HG02970 (cell line): ENCODE measurements around the gene TMEM45A.
"Not testable (repeated sequence)": the region's sequence is repeated elsewhere in the genome, so short reads cannot be mapped to it uniquely, and the experiment has no call there.

Source experiments
- ATAC-seq: cut with Tn5 transposase; IDR thresholded peaks from one replicate; pipeline ENCODE4 v1.9.1; 2021; ENCODE audit warnings: mild to moderate bottlenecking, moderate library complexity, moderate number of reproducible peaks; ENCODE audit not compliant: unreplicated experiment, low FRiP score

Gene TMEM45A

DNA sequence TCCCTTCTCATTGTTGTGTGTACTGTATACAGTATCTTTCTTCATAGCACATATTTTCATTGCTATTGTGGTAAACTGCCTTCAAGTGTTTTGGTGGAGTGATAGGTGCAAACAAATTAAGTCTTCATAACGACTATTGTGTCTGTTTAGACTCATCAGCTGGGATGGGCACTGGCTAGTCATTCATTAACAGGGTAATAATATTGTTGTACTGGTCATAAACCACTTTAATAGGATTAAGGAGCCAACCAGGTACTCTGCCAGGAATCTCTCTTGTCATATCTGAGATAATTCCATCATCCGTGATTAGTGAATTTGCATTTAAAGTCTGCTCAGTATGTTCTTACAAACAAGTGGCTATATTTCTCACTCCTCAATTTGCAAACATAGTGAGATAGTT is 10.2 kb upstream of the TMEM45A start:
- ATAC-seq: no peak

GRCh38 chr3:100483529-100483928 is 8.9 kb upstream of the TMEM45A start:
- no peak for ATAC-seq

DNA sequence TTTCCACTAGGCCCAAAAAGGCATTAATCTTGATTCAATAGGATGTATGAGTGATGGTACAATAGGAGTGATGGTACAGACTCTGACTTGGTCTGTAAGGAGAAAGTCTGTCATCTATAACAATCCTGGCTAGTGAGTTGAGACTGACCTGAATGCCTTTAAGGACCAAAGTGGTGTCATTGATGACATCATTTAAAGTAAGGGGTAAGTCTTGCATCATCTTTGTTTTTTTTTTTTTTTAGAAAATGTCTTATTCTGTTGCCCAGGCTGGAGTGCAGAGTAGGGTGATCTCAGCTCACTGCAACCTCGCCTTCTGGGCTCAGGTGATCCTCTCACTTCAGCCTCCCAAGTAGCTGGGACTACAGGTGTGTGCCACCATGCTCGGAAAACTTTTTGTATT is 5.6 kb upstream of the TMEM45A start:
- ATAC-seq: no peak

GRCh38 chr3:100489118-100489517 is 3.3 kb upstream of the TMEM45A start:
- ATAC-seq: no peak

DNA sequence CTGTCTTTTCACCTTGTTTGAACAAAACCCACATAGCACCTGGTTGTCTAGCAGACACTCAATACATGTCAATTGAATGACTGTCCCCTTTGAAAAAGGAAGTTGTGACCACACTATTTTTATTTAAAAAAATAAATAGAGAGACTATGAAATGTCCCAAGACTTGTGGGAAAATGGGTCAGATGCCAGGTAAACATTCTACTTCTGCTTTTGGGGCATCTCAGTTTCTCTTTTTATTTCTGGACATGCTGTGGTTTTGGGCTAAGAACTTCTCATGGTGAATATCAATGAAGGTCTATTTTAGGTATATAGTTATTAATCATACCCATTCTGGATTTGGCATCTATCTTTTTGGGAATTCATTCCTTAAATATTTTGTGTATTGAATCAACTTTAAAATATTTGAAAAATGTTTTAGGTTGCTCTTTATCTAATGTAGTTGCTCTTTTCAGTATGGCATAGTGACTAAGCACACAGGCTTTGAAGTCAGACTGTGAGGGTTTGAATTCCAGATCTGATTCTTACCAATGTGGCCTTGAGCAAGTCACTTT is 4.4 kb downstream of the TMEM45A start:
- no peak for ATAC-seq

DNA sequence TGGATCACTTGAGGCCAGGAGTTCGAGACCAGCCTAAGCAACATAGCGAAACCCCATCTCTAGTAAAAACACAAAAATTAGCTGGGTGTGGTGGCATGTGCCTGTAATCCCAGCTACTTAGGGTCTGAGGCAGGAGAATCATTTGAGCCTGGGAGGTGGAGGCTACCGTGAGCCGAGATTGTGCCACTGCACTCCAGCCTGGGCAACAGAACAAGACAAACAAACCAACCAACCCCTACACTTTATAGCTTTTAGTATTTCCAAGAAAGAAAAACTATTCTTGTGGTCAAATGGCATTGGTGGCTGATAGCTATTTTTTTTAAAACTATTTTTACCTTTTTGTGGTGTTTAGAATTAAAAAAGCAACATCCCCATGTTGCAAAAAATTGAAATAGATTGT is 7.2 kb downstream of the TMEM45A start:
- no peak for ATAC-seq

GRCh38 chr3:100500320-100500880 is 8.0 kb downstream of the TMEM45A start:
- no peak for ATAC-seq

DNA sequence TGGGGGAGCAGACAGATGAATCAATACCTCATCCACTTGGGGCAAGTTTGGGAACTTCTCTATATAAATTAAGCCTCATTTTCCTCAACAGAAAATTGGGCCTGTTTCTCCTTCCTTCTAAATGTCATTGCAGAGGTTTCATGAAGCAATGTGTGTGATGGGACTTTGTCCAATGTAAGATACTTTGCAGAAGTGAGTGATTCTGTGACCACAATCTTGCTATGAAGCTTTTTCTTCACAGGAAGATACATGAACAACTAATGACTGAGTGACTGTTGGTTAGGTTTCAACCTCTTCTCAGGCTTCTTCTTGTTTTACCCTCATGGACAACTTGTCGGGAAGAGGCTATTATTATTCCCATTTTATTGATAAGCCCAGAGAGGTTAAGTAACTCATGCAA is 11.0 kb downstream of the TMEM45A start:
- ATAC-seq: no peak

GRCh38 chr3:100506355-100506754 is 13.9 kb downstream of the TMEM45A start:
- no peak for ATAC-seq

DNA sequence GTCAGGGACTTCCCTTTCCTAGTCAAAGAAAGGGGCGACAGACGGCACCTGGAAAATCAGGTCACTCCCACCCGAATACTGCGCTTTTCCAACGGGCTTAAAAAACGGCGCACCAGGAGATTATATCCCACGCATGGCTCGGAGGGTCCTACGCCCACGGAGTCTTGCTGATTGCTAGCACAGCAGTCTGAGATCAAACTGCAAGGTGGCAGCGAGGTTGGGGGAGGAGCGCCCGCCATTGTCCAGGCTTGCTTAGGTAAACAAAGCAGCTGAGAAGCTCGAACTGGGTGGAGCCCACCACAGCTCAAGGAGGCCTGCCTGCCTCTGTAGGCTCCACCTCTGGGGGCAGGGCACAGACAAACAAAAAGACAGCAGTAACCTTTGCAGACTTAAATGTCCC is 17.4 kb downstream of the TMEM45A start:
- not testable (repeated sequence) for ATAC-seq

DNA sequence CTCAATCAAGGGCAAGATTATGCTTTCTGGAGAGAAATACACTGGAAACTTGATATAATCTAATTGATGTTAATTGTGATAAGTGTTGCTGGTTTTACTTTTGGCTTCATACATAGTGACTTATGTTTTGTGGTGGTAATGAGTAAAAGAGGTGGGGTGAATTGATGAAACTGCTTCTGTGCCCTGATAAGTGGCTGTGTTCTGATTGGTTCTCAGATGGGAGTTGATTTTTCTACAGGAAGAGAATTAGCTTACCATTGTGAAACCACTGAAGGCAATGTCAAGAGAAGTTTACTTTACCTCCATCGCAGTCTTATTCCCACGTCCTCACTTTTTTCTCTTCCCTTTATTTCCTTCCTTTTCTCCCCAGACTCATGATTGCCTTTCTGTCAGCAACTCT is 23.8 kb downstream of the TMEM45A start:
- no peak for ATAC-seq

DNA sequence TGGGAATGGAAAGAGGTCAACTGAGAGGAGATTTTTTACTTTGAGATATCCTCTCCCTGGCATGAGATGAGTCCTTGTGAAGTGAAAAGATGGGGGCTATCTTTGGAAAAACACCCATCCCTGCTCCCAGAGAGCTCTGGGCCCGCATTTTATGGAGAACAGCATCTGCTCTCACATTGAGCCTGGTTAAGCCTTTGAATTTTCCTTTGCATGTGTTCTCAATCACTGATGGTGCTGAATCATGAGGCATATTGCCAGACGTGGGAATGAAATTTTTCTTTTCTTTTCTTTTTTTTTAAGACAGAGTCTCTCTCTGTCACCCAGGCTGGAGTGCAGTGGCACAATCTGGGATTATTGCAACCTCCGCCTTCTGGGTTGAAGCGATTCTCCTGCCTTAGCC is 24.4 kb downstream of the TMEM45A start:
- ATAC-seq: no peak

GRCh38 chr3:100517276-100517675 is 24.9 kb downstream of the TMEM45A start:
- ATAC-seq: no peak

- ATAC-seq: no peak
These were observed 25.8 kb downstream of the TMEM45A start for GRCh38 chr3:100518244-100518643.

GRCh38 chr3:100518983-100519382 is 26.6 kb downstream of the TMEM45A start:
- ATAC-seq: no peak

GRCh38 chr3:100521439-100521845 is 29.0 kb downstream of the TMEM45A start:
- no peak for ATAC-seq

DNA sequence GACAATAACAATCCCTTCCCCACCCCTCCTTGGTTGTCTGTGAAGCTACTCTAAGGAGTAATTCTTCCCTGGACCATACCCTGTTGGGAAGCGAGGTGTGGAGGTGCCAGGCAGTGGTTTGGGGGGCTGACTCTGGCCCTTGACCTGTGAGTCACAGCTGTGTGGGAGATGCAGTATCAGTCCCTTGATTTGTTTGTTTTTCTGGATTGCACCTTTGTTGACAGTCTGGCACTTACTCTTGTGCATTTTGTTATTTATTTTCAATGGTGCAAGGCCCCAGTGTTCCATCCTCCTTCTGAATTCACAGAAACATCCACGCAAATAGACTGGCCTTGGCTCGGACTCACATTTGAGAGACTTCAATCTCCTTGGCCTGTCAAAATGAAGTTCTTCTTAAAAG is 29.7 kb downstream of the TMEM45A start:
- ATAC-seq: no peak

GRCh38 chr3:100523050-100523760 is 30.8 kb downstream of the TMEM45A start:
- ATAC-seq: no peak

DNA sequence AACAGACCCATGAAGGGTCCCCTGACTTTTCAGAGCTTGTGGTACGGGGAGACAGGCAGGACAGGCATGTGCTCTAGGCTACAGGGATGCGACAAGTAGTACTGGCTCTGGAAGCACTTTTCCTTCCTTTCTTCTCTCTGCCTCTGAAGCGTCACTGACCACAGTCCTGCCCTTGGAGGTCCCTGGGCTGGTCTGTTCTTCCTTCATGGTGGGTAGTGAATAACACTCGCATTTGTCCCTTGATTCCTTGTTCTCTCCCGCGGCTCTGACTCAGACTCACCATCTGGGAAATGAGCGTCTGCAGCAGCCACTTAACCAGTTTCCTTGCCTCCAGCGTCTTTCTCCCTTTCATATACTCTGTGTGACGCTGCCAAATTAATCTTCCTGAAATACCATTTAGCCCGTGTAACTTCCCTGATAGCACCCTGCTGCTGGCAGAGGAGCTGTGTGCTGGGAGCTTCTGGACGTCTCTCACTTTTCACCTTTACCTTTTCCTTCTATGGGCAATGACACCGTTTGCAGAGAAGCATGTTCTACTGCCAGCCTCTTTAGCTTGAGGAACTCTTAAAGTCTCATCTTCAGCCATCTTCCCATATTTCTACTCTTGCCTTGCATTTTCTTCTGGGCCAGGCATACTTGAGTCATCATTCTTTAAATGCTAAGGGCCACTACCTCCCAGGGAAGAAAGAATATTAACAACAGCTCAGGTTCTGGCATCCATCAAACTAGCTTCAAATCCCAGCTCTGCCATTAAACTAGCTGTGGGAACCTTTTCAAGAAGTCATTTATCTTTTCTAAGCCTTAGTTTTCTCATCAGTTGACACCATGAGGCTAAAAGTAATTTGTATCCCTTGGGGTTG is 33.6 kb downstream of the TMEM45A start:
- no peak for ATAC-seq

DNA sequence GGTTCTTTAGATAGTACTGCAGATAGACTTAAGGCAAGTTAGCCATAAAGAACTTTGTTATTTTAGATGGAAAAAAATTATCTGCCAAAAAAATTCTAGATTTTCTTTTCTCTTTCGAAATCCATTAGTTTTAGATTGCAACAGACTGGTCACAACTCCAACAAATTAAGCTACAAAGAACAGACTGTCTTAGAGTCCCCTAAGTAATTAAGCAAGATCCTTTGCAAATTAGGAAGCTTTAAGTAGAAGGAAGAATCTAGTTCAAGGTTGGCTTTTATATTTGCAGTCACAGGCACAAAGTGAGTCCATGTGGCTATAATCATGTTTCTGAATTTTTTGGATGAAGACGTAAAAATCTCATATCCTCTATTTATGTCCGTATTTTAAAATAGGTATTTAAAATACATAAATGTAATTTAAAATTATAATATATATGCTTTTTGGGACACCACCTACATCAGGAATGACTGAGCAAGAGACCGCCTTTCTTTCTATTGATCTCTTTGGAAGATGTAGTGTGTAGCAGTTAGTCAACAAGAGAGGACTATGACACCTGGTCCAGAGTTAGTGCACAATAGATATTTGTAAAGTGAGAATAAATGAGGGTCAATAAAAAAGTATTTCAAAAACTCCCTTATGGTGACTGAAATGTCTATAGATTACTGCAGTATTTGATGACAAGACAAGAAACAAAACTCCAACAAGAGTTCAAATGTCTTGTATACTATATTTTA is 34.4 kb downstream of the TMEM45A start:
- ATAC-seq: no peak

- no peak for ATAC-seq
These were observed 34.9 kb downstream of the TMEM45A start for GRCh38 chr3:100527347-100527735.
